Fibroblast of gingiva (primary cell): ENCODE data around the gene TGM5.
"Not testable (repeated sequence)": the region's sequence is repeated elsewhere in the genome, so short reads cannot be mapped to it uniquely, and the experiment has no call there.

Experiments
- DNase-seq: peaks from one replicate; pipeline ENCODE4 v3.0.0-alpha.2; 2011; ENCODE audit warnings: low read depth

Gene TGM5

GRCh38 chr15:43246261-43246774 is 20.4 kb downstream of the TGM5 start:
- no peak for DNase-seq

DNA sequence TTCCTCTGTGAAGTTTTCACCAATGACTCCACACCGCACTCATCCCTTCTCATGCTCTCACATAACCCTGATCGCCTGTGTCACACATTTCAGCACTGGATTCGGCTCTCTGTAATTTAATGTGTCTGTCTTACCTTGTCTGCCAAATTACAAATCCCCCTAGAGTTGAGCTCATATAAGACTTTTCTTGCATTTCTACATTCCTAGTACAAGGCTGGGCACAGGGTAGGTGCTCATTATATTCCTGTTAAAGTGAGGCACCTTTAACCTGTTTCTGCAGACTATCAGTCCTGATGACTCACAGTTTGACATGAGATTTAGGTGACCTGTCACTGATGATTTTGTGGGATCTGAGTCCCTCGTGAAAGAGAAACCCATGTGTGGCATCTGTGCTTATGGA is 22.6 kb downstream of the TGM5 start:
- no peak for DNase-seq

DNA sequence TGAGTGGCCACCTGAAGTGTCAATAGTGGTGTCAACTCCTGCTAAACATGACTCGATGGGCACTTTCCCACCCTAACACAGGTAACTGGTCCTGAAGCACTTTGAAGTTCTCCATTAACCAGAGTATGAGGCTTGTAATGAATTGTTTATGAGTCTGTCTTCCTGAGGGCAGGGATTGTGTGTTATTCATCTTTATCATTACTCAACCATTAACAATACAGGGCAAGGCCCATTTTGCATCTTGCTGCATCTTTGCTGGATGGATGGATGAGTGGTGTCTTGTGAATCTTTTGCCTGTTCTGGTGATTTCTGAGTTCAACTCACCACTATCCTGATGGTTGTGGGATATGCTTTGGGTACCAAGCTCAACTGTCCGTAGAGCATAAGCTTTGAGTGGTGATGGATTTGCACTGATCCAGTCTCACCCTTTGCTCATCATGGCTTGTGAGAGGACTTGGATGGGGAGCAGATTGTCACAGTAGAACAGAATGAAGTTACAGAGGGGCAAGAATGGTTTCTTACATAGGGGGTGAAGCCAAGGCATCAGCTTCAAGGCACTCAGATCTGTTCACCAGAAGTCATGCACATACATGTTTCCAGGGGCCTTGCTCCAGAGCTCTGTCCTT is 23.6 kb downstream of the TGM5 start:
- DNase-seq, result no peak

DNA sequence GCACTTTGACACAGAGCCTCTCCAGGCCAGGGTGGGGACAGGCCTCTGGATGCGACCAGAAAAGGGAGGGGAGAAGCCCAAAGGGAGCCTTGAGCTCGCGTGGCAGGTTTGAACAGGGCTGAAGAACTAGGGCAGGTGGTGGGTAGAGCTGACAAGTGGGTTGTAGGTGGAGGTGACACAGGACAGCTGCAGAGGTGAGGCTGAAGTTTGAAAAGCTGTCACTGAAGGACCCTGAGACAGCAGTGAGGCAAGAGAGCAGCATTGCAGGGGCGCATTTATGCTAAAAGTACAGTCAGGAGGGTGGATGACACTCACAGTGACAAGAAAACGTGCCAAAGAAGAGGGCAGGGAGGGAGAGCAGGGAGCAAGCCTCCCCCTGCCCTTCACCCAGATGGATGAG is 24.1 kb downstream of the TGM5 start:
- DNase-seq, result no peak

- DNase-seq, result peak; percentile 79
These were observed 25.6 kb downstream of the TGM5 start for GRCh38 chr15:43241100-43241499.

DNA sequence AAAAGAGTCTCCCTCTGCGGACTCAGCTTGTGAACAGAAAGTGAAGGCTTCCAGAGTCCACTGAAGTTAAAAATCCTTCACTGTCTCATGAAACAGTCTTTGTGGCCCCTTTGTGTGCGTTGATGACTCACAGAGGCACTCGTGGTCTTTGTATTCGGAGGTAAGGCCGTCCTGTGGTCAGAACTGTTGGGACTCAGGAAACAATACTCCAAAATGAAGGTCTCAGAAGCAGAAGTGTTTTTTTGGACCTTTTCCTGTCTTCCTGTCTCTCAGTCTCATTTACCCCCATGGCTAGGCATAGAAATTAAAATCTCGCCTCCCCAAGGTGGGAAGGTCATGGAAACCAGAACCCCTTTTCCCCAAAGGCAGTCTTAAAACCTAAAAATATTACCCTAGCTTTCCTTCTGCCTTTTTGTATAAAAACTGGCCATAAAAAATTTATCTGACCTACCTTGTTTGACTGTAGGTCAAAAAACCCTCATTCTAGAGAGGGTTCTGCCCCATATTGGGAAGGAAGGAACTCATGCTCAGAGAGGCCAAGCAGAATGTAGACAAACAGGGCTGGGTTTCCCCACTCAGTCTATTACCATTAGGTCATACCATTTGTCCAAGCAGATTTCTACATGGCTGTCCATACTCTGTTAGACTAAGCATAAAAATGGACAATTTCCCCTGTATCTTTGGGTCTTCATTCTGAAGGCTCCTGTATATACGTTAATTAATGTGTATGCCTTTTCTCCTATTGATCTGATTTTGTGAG is 26.8 kb downstream of the TGM5 start:
- DNase-seq, result no peak

DNA sequence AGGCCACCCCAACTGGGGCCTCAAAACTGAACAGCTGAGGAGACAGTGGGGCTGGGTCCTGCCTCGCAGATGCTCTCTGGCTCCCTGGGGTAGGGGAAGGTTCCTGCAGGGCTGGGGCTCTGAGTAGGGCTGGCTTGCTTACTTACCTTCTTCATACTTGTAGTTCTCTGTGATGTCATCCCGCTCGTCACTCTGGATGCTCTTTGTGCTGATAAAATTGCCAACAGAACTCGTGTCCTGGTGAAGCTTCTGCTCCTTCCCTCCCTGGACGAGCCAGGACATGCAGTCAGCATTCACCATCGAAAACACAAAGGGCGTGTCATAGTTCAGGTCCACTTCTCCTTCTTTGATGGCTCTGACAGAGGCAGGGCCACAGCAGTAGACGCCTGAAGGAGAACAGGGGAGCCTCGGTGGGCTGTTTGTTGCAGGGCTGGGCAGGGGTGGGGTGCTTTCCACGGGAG is 28.0 kb downstream of the TGM5 start:
- DNase-seq, result no peak

- no peak for DNase-seq
These were observed 28.8 kb downstream of the TGM5 start for GRCh38 chr15:43237842-43238470.

- DNase-seq, result no peak
These were observed 31.2 kb downstream of the TGM5 start for GRCh38 chr15:43235536-43235935.

- peak; percentile 12 for DNase-seq
These were observed 34.3 kb downstream of the TGM5 start for GRCh38 chr15:43232289-43232874.

DNA sequence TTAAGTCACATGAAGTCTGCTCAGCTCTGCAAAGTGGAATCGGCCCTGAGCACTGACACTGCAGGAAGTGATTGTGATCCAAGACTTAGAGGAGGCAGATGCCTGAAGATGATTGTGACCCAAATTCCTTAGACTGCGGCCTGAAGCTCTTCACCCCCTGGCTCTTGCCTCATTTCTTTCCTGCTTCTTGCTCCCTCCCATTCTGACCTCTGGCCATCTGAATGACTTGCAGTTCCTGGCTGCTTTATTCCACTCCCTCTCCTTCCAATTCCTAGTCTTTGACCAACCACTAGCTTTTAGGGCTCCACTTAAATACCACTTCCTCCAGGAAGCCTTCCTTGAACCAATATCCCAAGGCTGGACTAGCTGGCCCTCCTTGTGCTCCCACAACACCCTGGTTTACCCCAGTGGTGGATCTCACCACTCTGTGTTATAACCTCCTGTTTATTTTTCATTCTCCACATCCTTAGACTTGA is 36.0 kb downstream of the TGM5 start:
- peak; percentile 80 for DNase-seq

- DNase-seq, result no peak
These were observed 36.8 kb downstream of the TGM5 start for GRCh38 chr15:43229977-43230376.

DNA sequence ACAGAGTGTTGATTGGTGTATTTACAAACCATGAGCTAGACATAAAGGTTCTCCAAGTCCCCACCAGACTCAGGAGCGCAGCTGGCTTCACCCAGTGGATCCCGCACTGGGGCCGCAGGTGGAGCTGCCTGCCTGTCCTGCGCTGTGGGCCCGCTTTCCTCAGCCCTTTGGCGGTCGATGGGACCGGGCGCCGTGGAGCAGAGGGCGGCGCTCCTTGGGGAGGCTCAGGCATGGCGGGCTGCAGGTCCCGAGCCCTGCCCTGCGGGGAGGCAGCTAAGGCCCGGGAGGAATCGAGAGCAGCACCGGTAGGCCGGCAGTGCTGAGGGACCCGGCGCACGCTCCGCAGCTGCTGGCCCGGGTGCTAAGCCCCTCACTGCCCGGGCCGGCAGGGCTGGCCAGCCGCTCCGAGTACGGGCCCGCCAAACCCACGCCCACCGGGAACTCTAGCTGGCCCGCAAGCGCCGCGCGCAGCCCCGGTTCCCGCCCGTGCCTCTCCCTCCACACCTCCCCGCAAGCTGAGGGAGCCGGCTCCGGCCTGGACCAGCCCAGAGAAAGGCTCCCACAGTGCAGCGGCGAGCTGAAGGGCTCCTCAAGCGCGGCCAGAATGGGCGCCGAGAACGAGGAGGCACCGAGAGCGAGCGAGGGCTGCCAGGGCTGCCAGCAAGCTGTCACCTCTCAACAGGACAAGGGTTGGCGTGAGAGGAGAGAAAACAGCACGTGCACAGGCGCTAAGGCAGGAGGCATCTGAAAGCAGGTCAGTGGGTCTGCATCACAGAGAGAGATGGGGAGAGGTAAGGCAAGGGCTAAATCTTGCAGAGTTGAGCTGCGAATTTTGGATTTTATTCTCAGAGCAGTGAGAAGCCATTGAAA is 40.1 kb downstream of the TGM5 start:
- DNase-seq, result no peak

- not testable (repeated sequence) for DNase-seq
These were observed 40.8 kb downstream of the TGM5 start for GRCh38 chr15:43225950-43226255.

DNA sequence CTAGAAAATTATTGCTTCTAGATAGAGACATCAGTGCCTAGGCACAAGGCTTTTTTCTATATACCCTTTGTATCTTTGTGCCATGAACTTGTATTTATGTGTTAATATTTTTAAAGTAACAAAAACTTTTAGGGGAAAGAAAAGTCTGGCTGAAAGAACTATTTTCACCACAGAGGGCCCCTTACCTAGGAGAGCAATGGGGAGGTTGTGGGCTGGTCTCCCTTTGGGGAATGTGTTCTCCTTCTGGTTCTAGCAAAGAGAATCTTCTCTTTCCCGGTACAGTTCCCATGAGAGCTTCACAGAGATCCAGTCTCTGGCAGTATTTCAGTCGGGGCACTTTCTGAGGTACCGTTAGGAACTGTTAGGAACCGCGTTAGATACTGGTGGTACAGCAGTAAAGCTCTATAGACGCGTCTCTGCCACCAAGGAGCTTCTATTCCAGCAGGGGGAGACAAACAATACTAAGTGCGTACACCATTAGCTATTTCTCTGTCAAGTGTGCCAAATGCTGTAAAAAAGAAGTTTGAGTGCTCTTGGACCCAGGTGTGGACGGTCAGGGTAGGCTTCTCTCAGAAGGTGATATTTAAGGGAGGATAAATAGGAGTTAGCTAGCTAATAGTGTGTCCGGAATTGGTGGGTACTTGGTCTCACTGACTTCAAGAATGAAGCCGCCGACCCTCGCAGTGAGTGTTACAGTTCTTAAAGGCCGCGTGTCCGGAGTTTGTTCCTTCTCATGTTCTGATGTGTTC is 41.4 kb downstream of the TGM5 start:
- peak; percentile 46 for DNase-seq

GRCh38 chr15:43221422-43221821 is 45.3 kb downstream of the TGM5 start:
- DNase-seq, result no peak

DNA sequence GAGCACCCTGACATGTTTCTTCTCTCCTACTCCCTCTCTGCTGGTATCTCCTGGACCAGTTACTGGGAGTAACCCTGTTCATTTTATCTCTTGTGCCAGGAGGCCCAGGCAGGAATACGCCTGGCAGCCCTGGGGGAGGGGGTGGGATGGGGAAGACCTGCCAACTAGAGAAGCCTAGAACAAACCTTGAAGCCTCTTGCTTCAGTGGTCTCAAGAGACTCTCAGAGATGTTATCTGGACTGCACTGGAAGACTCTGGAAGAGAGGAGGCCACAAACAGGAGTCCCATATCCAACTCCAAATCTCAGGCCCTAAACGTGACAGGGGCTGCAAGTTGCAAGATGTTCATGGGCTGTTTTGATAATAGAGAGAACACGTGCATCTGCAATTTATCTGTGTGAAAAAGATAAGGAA is 45.7 kb downstream of the TGM5 start, which contains the start of gene EPB42:
Gene EPB42, minus strand, starts transcription at position 28 of the 413 bp plus-strand sequence. CDS start 193 bp downstream, outside the sequence.
- DNase-seq, result no peak

DNA sequence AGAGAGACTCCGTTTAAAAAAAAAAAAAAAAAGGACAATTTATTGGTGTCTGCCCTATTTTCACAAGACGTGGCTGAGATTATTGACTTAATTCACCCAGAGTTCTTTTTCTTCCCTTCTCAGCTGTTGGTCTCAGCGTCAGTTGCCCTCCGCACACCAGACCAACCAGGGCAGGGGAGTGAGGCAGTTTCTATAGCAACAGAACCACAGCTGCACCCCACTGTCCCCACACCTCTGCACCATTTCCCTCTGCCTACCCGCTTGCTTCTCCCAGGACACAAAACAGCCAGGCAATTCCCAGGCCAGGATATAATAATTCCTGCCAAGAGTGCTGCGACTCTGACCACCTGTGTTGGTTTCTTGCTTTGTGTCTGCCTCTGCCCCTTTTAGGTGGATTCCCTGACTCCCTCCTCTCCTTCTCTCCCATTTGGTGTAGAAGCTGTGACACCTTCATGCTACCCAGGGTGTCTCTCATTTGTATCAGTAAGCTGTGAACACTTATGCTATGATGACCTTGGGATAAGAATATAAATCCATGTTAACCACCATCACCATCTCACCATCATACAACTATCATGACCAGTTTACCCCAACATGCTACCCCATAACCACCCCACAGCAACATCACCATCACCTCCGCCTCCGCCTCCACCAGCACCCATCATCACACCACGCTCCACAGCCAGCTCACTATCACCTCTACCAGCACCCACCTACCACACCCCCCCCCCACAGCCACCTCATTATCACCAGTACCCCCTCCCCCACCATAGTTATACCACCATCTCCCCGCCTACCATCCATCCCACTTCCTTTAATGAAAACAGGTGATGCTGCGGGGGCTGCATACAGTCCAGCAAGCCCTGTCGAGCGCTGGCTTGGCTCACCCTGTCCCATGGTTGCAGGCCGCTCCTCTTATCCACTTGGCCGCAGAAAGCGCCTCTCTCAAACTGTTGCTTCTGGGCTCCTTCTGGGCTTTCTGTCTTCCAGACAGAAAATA is 46.5 kb downstream of the TGM5 start:
- no peak for DNase-seq

GRCh38 chr15:43218908-43219706 is 47.6 kb downstream of the TGM5 start:
- peak; percentile 73 for DNase-seq
